ENCODE data around the gene TMEM128.

GRCh38 chr4:4289597-4289940, 41.5 kb upstream of the TMEM128 start:
- TF ChIP-seq CTCF (IDR thresholded peaks at IDR 0.05) (no peak), POLR2AphosphoS5 (IDR thresholded peaks at IDR 0.05) (no peak), POLR2A (IDR thresholded peaks at IDR 0.05) (no peak)

Data from prostate gland (tissue), 2 donors.